HepG2 (cell line): ENCODE measurements around the gene KMT5C. TPM values are rescaled to one million over a fixed set of nuclear protein-coding genes. Genes with fewer than 3 reads are reported as not detected.

ENCODE experiments used
- ATAC-seq: fragments of 200-7000 bp; cut with Tn5 transposase; 3 replicates; pipeline ENCODE4 v1.9.1; 2020; ENCODE audit warnings: mild to moderate bottlenecking, moderate library complexity
- BruUV-seq: library from RNA; stranded (reverse); fragments of 400-500 nt; replicated peaks from 2 replicates; lab custom pipeline; 2021; lab: Mats Ljungman, UMichigan
- CTCF ChIA-PET: fragments of 300-600 bp; formaldehyde crosslinking; extraction: SDS; loops from one replicate; lab custom pipeline; 2021; ENCODE audit warnings: low total read pairs, inconsistent platforms, low intra/inter-chr PET ratio; lab: Yijun Ruan, JAX
- POLR2A ChIA-PET: fragments of 350-600 bp; sonication (Branson Sonifier 250); formaldehyde crosslinking; loops from one replicate; lab custom pipeline; 2020; ENCODE audit warnings: antibody characterized with exemption, inconsistent platforms; lab: Yijun Ruan, JAX
- DNase-seq: peaks from one replicate; pipeline ENCODE4 v3.0.0-alpha.2; 2015; ENCODE audit warnings: low spot score
- FAIRE-seq: peaks from 3 replicates; lab custom pipeline; 2011; peaks lifted over from hg19 to GRCh38; lab: Jason Lieb, UNC
- H2AFZ ChIP-seq: one replicate; pipeline ENCODE4 v1.6.1; 2011; ENCODE audit warnings: low read length, inconsistent platforms
- H3K27ac ChIP-seq: fragments of 300-600 bp; 3 replicates; pipeline ENCODE4 v1.8.0; 2011; ENCODE audit warnings: mixed run types, mild to moderate bottlenecking, mixed read lengths, low read length, inconsistent platforms; ENCODE audit not compliant: insufficient read depth; ENCODE audit errors: extremely low read length
- H3K27me3 ChIP-seq, 2 experiments: fragments of 200-600 bp in 1 of 2; 2 replicates in 1 of 2; 3 replicates in 1 of 2; pipeline versions ENCODE4 v1.6.0 to v1.8.0; 2011; ENCODE audit warnings: low read length in 2 of 2, mild to moderate bottlenecking in 2 of 2, moderate library complexity in 2 of 2, inconsistent platforms in 1 of 2; ENCODE audit not compliant: insufficient read depth in 2 of 2, control insufficient read depth in 1 of 2
- H3K36me3 ChIP-seq, 2 experiments: fragments of 200-600 bp in 1 of 2; replicated peaks in 1 of 2; 2 replicates in 1 of 2; 3 replicates in 1 of 2; pipeline versions ENCODE4 v1.5.1 to v1.8.0; 2011; ENCODE audit warnings: low read length in 2 of 2, inconsistent platforms in 1 of 2; ENCODE audit not compliant: insufficient read depth in 2 of 2, control insufficient read depth in 1 of 2
- H3K4me1 ChIP-seq: 2 replicates; pipeline ENCODE4 v1.5.1; 2012; ENCODE audit warnings: low read length, inconsistent platforms; ENCODE audit not compliant: insufficient read depth
- H3K4me2 ChIP-seq: 2 replicates; pipeline ENCODE4 v1.6.0; 2011; ENCODE audit warnings: low read depth, low read length, inconsistent platforms
- H3K4me3 ChIP-seq, 3 experiments: fragments of 200-600 bp in 1 of 3; sonication (generic), shearing (Covaris generic) in 1 of 3; replicated peaks in 1 of 3; 2 replicates each; pipeline ENCODE4 v1.5.1; 2011 to 2016; ENCODE audit warnings: low read length in 3 of 3, inconsistent platforms in 2 of 3, low read depth in 2 of 3, mild to moderate bottlenecking in 2 of 3, control low read depth in 1 of 3, mixed read lengths in 1 of 3; ENCODE audit not compliant: insufficient read depth in 1 of 3
- H3K79me2 ChIP-seq: one replicate; pipeline ENCODE4 v1.6.1; 2011; ENCODE audit warnings: low read length, inconsistent platforms; ENCODE audit not compliant: insufficient read depth
- H3K9ac ChIP-seq: 2 replicates; pipeline ENCODE4 v1.6.0; 2011; ENCODE audit warnings: mild to moderate bottlenecking, low read depth, low read length, inconsistent platforms; ENCODE audit not compliant: insufficient read depth
- H3K9me3 ChIP-seq: 2 replicates; pipeline ENCODE4 v1.5.1; 2012; ENCODE audit warnings: mild to moderate bottlenecking, low read length
- H4K20me1 ChIP-seq: 2 replicates; pipeline ENCODE4 v1.6.0; 2011; ENCODE audit warnings: inconsistent platforms, mild to moderate bottlenecking, low read length, moderate library complexity; ENCODE audit not compliant: insufficient read depth
- HNF1B ChIP-seq: sonication (generic); formaldehyde crosslinking; IDR thresholded peaks from 2 replicates; pipeline ENCODE4 v1.5.1; 2020; ENCODE audit warnings: mild to moderate bottlenecking, moderate library complexity, missing genetic modification reagents
- HOXA3 ChIP-seq: sonication (generic); formaldehyde crosslinking; IDR thresholded peaks from 2 replicates; pipeline ENCODE4 v1.5.0; 2020; ENCODE audit warnings: missing genetic modification reagents
- IRF2 ChIP-seq: IDR thresholded peaks from 2 replicates; pipeline ENCODE4 v1.6.1; 2018; ENCODE audit warnings: missing genetic modification reagents, missing compliant biosample characterization
- PHF8 ChIP-seq: sonication (generic); formaldehyde crosslinking; IDR thresholded peaks from 2 replicates; pipeline ENCODE4 v1.5.0; 2020; ENCODE audit warnings: missing genetic modification reagents
- RBAK ChIP-seq: sonication (generic); formaldehyde crosslinking; IDR thresholded peaks from 2 replicates; pipeline ENCODE4 v1.5.1; 2020; ENCODE audit warnings: mild to moderate bottlenecking, missing genetic modification reagents
- SRY ChIP-seq: sonication (generic); formaldehyde crosslinking; IDR thresholded peaks from 2 replicates; pipeline ENCODE4 v1.8.0; 2022; ENCODE audit warnings: mild to moderate bottlenecking, missing genetic modification reagents
- ZNF33B ChIP-seq: sonication (generic); formaldehyde crosslinking; IDR thresholded peaks from 2 replicates; pipeline ENCODE4 v1.5.1; 2020; ENCODE audit warnings: mild to moderate bottlenecking, missing genetic modification reagents
- ZNF441 ChIP-seq: sonication (generic); formaldehyde crosslinking; IDR thresholded peaks from 2 replicates; pipeline ENCODE4 v1.7.0; 2021; ENCODE audit warnings: missing genetic modification reagents, borderline replicate concordance
- ZNF501 ChIP-seq: sonication (generic); formaldehyde crosslinking; IDR thresholded peaks from 2 replicates; pipeline ENCODE4 v1.5.1; 2020; ENCODE audit warnings: mild to moderate bottlenecking, moderate library complexity, missing genetic modification reagents
- ZNF572 ChIP-seq: sonication (generic); formaldehyde crosslinking; IDR thresholded peaks from 2 replicates; pipeline ENCODE4 v1.5.1; 2020; ENCODE audit warnings: mild to moderate bottlenecking, missing genetic modification reagents
- ZNF615 ChIP-seq: sonication (generic); formaldehyde crosslinking; IDR thresholded peaks from 2 replicates; pipeline ENCODE4 v1.5.0; 2020; ENCODE audit warnings: mild to moderate bottlenecking, missing genetic modification reagents, borderline replicate concordance
- WGBS: methylation state at CpG from one replicate; pipeline ENCODE4 v1.1.6; 2017; ENCODE audit warnings: low lambda C conversion rate; 5-methylcytosine and 5-hydroxymethylcytosine counted together
- in situ Hi-C: cut with HindIII; loops from 2 replicates; pipeline ENCODE4 v1.10.0; 2017; ENCODE audit warnings: low pct_unique_long_range_greater_than_20kb; ENCODE audit not compliant: extremely low pct_ligation_motif_present
- intact Hi-C: fragments of 100-400 bp; cut with micrococcal nuclease; formaldehyde crosslinking; loops from one replicate; pipeline ENCODE4 v1.10.0; 2022; ENCODE audit not compliant: unreplicated experiment
- polyA plus RNA-seq, 8 experiments: library from polyadenylated mRNA; depleted of rRNA in 3 of 8; stranded (reverse) in 7 of 8; unstranded in 1 of 8; fragments of >200 nt; fragmentation: Illumina TruSeq in 4 of 8; extraction: Trizol in 4 of 8; gene quantifications; 2 replicates each; pipeline versions ENCODE4 v1.2.1 to v1.2.3, GENCODE V29; 2011 to 2016; ENCODE audit warnings: low read depth in 4 of 8, missing spikeins in 1 of 8, mixed read lengths in 1 of 8; ENCODE audit not compliant: insufficient read depth in 1 of 8
- total RNA-seq, 5 experiments: library from RNA; depleted of rRNA; stranded (reverse); fragments of >200 nt; fragmentation: Illumina TruSeq; extraction: Trizol; gene quantifications; 2 replicates each; pipeline ENCODE4 v1.2.3, GENCODE V29; 2016; ENCODE audit warnings: low read depth in 1 of 5

The KMT5C gene
- total and polyA plus RNA-seq, 2 of the 13 experiments (the other 11 are each of a cell fraction or from before 2014, with no cell fraction given) = 5.5 to 9.0 TPM

- H3K4me2 ChIP-seq = peak overlapping the region; percentile 96
- peaks cover 0 to 20% of the 10 kb centered on the region in 2 experiments; a peak in 2 of 5 replicates for H3K27me3 ChIP-seq
- peak overlapping the region; percentile 55 to 75 (median 72) for H3K4me3 ChIP-seq
- BruUV-seq = no TSS peak
- peak overlapping the region; percentile 54 for H2AFZ ChIP-seq
- peak overlapping the region; percentile 50; the same call in 1 of the 2 replicates for H3K9ac ChIP-seq
- ChIA-PET CTCF (interaction anchor here (1.2 to 1.8 kb wide), 2 partner anchors 39 to 117 kb away, joined by 3 to 9 read pairs; partner anchors contain the start of gene KMT5C), POLR2A (interaction anchor here (0.6 to 2.2 kb wide), 14 partner anchors 9 to 120 kb away, joined by 3 to 15 read pairs (median 5); partner anchors contain the start of genes HSPBP1, KMT5C, PPP6R1 and UBE2S)
- H3K4me1 ChIP-seq = peaks cover 29% of the 10 kb centered on the region
- WGBS = 22% methylated on average over 15 of the region's 15 CpGs
- no peaks in the 10 kb centered on the region for H3K36me3 ChIP-seq
- peak; percentile 42; the same call in 2 of the 3 replicates for ATAC-seq
- intact Hi-C loops = loop anchor here (1.0 kb wide), 2 partner anchors 38 to 84 kb away; partner anchors contain the start of genes KMT5C and RPL28
- H3K79me2 ChIP-seq = no peaks in the 10 kb centered on the region
- no peak for FAIRE-seq
- no peaks in the 10 kb centered on the region for H4K20me1 ChIP-seq
- TF ChIP-seq ZNF33B (CRISPR knock-in tag) (peak; percentile 9; the same call in 1 of the 2 replicates), IRF2 (no peak), ZNF572 (CRISPR knock-in tag) (peak; percentile 44; the same call in 1 of the 2 replicates), ZNF501 (CRISPR knock-in tag) (peak; percentile 66), ZNF615 (CRISPR knock-in tag) (0 out of 2 replicates have a peak, but pooled peaks have one; percentile 30), PHF8 (CRISPR knock-in tag) (0 out of 2 replicates have a peak, but pooled peaks have one; percentile 4), ZNF441 (CRISPR knock-in tag) (0 out of 2 replicates have a peak, but pooled peaks have one; percentile 2), HOXA3 (CRISPR knock-in tag) (no peak), RBAK (CRISPR knock-in tag) (no peak), HNF1B (CRISPR knock-in tag) (0 out of 2 replicates have a peak, but pooled peaks have one; percentile 13), SRY (CRISPR knock-in tag) (0 out of 2 replicates have a peak, but pooled peaks have one; percentile 35)
- in situ Hi-C loops = loop anchor here (5.0 kb wide), 1 partner anchor 116 kb away; no protein-coding TSS in a partner anchor
- no peak overlapping the region for H3K27ac ChIP-seq
- no peak for DNase-seq
- H3K9me3 ChIP-seq = no peaks in the 10 kb centered on the region
Measured at GRCh38 chr19:55300886-55301458, 38.7 kb upstream of the KMT5C start.
